Neural crest cell (in vitro differentiated cells): ENCODE measurements around the gene NLGN3. TPM values are rescaled to one million over a fixed set of nuclear protein-coding genes. Genes with fewer than 3 reads are reported as not detected.

Source experiments
- DNase-seq: peaks from one replicate; pipeline ENCODE4 v3.0.0; 2021; ENCODE audit warnings: low read depth, mixed read lengths, low spot score
- H3K27ac Mint-ChIP-seq: one replicate; pipeline ENCODE4 v1.8.0; 2021; ENCODE audit warnings: mild to moderate bottlenecking, mixed read lengths; ENCODE audit not compliant: unreplicated experiment
- H3K27me3 Mint-ChIP-seq: 2 replicates; pipeline ENCODE4 v1.8.0; 2021; ENCODE audit warnings: low read depth, mild to moderate bottlenecking, mixed read lengths
- H3K36me3 Mint-ChIP-seq: 2 replicates; pipeline ENCODE4 v1.8.0; 2021; ENCODE audit warnings: low read depth, mild to moderate bottlenecking, mixed read lengths
- H3K4me1 Mint-ChIP-seq: 2 replicates; pipeline ENCODE4 v1.8.0; 2021; ENCODE audit warnings: mixed read lengths
- H3K4me3 Mint-ChIP-seq: one replicate; pipeline ENCODE4 v1.8.0; 2021; ENCODE audit warnings: mild to moderate bottlenecking, mixed read lengths
- H3K9me3 Mint-ChIP-seq: 2 replicates; pipeline ENCODE4 v1.8.0; 2021; ENCODE audit warnings: mixed read lengths
- CTCF ChIP-seq: fragments of 200-600 bp; sonication (generic); conservative IDR thresholded peaks from 2 replicates; pipeline ENCODE4 v1.5.0; 2021; ENCODE audit warnings: antibody characterized with exemption, mild to moderate bottlenecking
- total RNA-seq: library from RNA; stranded (reverse); gene quantifications from 2 replicates; pipeline ENCODE4 v1.2.1, GENCODE V29; 2021

Gene NLGN3
- total RNA-seq, 1 donor from 2014 or later: 31.5 TPM

DNA sequence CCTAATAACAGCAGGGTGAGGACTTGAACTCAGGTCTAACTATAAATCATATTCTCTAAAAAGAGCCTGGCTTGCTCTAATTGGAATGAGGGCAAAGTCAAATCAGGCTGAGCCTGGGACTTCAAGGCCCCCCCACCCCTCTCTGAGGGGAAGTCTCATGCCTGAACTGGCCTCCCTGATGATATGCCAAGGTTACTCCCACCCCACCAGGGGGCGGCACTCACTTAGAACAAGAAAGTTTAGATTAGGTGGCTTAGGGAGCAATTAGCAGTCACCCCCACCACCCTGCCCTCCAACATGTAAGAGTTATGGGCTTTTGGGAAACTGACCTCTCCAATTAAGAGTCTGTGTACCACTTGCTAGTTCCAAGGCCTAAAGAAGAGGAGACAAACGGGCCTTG, 46.3 kb upstream of the NLGN3 start:
- peak; percentile 15 for DNase-seq
- peak overlapping the region; percentile 69 for H3K4me3 Mint-ChIP-seq
- H3K36me3 Mint-ChIP-seq: peaks cover 3% of the 10 kb centered on the region
- H3K27ac Mint-ChIP-seq: no peak overlapping the region
- no peaks in the 10 kb centered on the region for H3K9me3 Mint-ChIP-seq
- peaks cover 44% of the 10 kb centered on the region for H3K27me3 Mint-ChIP-seq
- peak; percentile 54 for TF ChIP-seq CTCF
- H3K4me1 Mint-ChIP-seq: peaks cover 37% of the 10 kb centered on the region

DNA sequence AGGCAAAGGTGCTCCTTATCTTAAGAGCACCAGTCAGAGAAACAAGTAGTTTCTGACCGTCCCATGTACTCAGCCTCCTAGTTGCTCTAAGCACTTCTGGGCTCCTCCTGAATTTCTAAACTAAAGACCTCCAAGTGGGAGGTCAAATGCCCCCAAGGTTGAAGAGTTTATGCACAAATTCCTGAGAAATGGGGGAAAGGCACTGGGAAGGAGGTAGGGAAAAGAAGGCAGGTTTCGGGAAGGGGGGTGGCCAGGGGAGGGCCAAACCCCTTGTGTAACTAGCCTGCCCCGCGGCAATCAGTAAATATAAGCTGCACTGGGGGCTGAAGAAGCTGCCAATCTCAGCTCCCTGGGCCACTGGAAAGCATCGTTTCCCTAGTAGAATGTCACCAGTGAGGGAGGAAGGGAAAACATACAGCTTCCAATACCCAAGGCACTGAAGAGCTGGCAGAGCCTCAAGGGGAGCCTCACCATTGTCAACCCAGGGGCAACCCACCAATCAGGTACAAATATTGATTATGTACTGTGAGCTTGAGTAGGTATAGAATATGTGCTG, 45.6 kb upstream of the NLGN3 start:
- Mint-ChIP-seq H3K9me3 (no peaks in the 10 kb centered on the region), H3K4me3 (peak overlapping the region; percentile 69), H3K27ac (no peak overlapping the region), H3K4me1 (peaks cover 44% of the 10 kb centered on the region), H3K36me3 (peaks cover 3% of the 10 kb centered on the region), H3K27me3 (peaks cover 43% of the 10 kb centered on the region)
- no peak for DNase-seq
- no peak for TF ChIP-seq CTCF

DNA sequence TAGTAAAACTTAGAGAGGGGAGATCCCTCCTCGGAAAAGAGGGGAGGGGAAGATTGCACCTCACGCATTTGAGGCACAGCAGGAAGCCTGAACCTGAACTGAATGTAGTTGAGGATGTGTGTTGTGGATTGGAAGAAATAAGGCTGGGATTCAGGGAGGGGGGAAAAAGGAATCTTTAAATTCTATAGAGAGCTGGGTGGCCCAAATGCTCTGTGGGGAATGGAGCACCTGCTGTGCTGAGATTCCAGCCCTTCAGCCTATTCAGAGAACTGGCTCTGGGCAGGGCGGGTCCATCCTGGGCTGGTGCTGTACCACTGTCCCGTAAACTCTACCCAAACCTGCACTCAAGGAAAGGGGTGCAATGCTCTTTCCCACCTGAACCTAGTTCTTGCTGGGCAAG, 44.9 kb upstream of the NLGN3 start:
- Mint-ChIP-seq H3K9me3 (no peaks in the 10 kb centered on the region), H3K4me3 (peak overlapping the region; percentile 69), H3K27me3 (peaks cover 41% of the 10 kb centered on the region), H3K36me3 (peaks cover 5% of the 10 kb centered on the region), H3K4me1 (peaks cover 51% of the 10 kb centered on the region), H3K27ac (no peak overlapping the region)
- TF ChIP-seq CTCF: no peak
- no peak for DNase-seq

- H3K27ac Mint-ChIP-seq: no peak overlapping the region
- peaks cover 51% of the 10 kb centered on the region for H3K4me1 Mint-ChIP-seq
- TF ChIP-seq CTCF: no peak
- peaks cover 38% of the 10 kb centered on the region for H3K27me3 Mint-ChIP-seq
- peaks cover 5% of the 10 kb centered on the region for H3K36me3 Mint-ChIP-seq
- no peak for DNase-seq
- H3K4me3 Mint-ChIP-seq: no peak overlapping the region
- H3K9me3 Mint-ChIP-seq: no peaks in the 10 kb centered on the region
These were observed 43.8 kb upstream of the NLGN3 start for GRCh38 chrX:71100581-71101505.

DNA sequence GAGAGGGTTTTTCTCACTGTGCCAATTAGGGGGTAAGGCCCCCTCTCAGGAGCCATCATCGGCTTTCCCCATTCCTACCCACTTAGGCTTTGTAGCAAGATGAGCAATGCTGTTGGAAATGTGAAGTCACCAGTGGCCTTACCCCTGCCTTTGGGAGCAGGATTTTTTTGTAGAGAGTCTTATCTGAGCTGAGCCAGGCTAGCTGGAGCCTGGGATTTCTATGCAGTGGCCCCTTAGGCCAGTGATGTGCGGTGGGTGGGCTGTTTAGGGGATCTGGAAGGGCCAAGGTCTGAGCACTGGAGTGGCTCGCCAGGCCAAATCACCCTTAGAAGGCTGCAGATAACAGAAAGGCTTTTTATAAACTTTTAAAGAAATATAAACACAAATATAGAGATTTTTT, 42.3 kb upstream of the NLGN3 start:
- Mint-ChIP-seq H3K27me3 (peaks cover 28% of the 10 kb centered on the region), H3K36me3 (peaks cover 5% of the 10 kb centered on the region), H3K27ac (no peak overlapping the region), H3K9me3 (peaks cover 4% of the 10 kb centered on the region), H3K4me3 (peak overlapping the region; percentile 75), H3K4me1 (peaks cover 58% of the 10 kb centered on the region)
- DNase-seq: no peak
- no peak for TF ChIP-seq CTCF
